Measurements from ENCODE around the gene SSR2.
A peak's percentile ranks its signal among the peaks of the same experiment; 100 is the strongest.
"Not testable (repeated sequence)": the region's sequence is repeated elsewhere in the genome, so short reads cannot be mapped to it uniquely, and the experiment has no call there.

Gene SSR2

DNA sequence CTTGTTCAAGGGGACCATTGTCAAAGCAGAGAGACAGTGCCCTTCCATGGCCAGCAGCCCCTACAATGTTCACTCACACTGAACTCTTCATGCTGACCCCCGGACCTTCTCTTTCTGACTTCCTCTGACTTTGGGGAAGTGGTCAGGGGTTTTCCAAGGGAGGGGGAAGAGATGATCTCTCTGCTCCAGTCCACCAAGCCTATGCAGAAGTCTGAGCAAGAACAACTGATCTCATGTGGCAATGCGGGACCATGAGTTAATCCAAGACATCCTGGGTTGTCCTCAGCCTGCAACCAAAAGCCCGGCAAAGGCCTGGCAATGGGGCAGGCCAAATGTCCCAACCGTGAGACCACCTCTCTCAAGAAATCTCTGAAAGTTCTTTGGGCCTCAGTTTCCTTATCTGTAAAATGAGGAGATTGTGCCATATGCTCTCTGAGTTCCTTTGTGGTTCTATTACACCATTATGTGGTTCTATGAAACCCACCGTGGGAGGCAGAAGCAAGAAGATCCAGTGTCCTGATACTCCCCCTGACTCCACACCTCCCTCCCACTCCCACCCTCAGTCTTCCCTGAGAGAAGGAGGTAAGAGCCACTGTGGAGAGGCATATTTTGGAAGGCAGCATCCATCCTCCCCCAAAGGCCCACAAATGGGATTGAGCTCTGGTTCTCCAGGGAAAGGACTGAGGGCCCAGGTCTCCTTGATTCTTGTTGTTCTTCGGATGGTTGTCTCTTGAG, 30.6 kb downstream of the SSR2 start:
- Histone ChIP-seq H3K9me2 (replicated peaks; ENCODE audit: low read depth, low read length) (no peaks in the 10 kb centered on the region), H3K4me3 (ENCODE audit: low read length, poor library complexity, severe bottlenecking) (no peak overlapping the region), H3K4me2 (ENCODE audit: low read depth, low read length, poor library complexity, severe bottlenecking) (no peak overlapping the region), H3K79me2 (ENCODE audit: insufficient read depth, low read length) (no peaks in the 10 kb centered on the region), H3K36me3 (ENCODE audit: insufficient read depth, low read length) (no peaks in the 10 kb centered on the region), H4K20me1 (ENCODE audit: insufficient read depth, low read length, poor library complexity, severe bottlenecking) (no peaks in the 10 kb centered on the region), H3K9ac (ENCODE audit: low read depth, low read length, poor library complexity, severe bottlenecking) (no peak overlapping the region), H3K9me3 (ENCODE audit: insufficient read depth, low read depth, low read length) (no peaks in the 10 kb centered on the region), H3F3A (ENCODE audit: low read depth) (no peaks in the 10 kb centered on the region), H2AFZ (ENCODE audit: low read length) (no peak overlapping the region), H3K27me3 (ENCODE audit: insufficient read depth, low read length, poor library complexity, severe bottlenecking) (no peaks in the 10 kb centered on the region), H3K4me1 (ENCODE audit: insufficient read depth, low read length, poor library complexity, severe bottlenecking) (peaks cover 5% of the 10 kb centered on the region)
- TF ChIP-seq, protein P1, sequence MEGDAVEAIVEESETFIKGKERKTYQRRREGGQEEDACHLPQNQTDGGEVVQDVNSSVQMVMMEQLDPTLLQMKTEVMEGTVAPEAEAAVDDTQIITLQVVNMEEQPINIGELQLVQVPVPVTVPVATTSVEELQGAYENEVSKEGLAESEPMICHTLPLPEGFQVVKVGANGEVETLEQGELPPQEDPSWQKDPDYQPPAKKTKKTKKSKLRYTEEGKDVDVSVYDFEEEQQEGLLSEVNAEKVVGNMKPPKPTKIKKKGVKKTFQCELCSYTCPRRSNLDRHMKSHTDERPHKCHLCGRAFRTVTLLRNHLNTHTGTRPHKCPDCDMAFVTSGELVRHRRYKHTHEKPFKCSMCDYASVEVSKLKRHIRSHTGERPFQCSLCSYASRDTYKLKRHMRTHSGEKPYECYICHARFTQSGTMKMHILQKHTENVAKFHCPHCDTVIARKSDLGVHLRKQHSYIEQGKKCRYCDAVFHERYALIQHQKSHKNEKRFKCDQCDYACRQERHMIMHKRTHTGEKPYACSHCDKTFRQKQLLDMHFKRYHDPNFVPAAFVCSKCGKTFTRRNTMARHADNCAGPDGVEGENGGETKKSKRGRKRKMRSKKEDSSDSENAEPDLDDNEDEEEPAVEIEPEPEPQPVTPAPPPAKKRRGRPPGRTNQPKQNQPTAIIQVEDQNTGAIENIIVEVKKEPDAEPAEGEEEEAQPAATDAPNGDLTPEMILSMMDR (conservative IDR thresholded peaks at IDR 0.05; ENCODE audit: low read length): no peak

DNA sequence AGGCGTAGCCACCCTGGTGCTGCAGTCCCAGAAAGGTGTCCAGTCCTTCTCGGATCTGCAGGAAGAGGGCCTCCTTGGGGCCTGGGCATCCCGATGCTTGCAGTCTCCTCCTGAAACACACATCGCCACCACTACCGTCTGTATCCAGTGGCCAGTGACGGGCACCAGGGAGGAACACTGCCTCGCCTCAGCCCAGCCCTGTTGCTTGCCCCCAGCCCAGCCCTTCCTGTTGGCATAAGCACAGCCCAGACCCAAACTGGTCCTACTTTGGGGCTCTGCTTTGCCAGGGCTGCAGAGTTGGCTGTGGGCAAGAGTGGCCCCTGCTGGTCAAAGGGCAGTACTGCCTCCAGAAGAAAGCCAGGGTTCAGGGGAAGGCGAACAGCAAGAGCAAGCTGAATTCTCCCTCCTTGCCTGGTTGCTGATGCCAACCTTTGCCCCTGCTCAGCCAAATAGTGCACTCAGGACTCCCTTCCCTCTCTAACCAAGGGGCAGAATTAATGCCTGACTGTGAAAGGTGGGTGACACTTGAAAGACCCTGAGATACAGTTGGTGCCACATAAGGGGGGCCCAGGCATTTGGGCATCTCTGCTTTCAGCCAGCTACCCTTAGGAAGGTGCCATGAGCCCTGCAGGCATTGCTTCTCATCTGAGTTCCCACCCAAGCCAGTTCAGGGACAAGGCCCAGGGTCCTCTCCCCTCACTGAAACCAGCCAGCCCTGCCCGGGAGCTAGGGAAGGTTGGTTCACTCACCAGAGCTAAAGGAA, 31.3 kb downstream of the SSR2 start:
- Histone ChIP-seq H2AFZ (ENCODE audit: low read length) (no peak overlapping the region), H3K4me2 (ENCODE audit: low read depth, low read length, poor library complexity, severe bottlenecking) (no peak overlapping the region), H3K9ac (ENCODE audit: low read depth, low read length, poor library complexity, severe bottlenecking) (no peak overlapping the region), H3K36me3 (ENCODE audit: insufficient read depth, low read length) (no peaks in the 10 kb centered on the region), H3K27me3 (ENCODE audit: insufficient read depth, low read length, poor library complexity, severe bottlenecking) (no peaks in the 10 kb centered on the region), H3K4me3 (ENCODE audit: low read length, poor library complexity, severe bottlenecking) (no peak overlapping the region), H4K20me1 (ENCODE audit: insufficient read depth, low read length, poor library complexity, severe bottlenecking) (no peaks in the 10 kb centered on the region), H3K79me2 (ENCODE audit: insufficient read depth, low read length) (no peaks in the 10 kb centered on the region), H3K9me2 (replicated peaks; ENCODE audit: low read depth, low read length) (no peaks in the 10 kb centered on the region), H3K9me3 (ENCODE audit: insufficient read depth, low read depth, low read length) (no peaks in the 10 kb centered on the region), H3F3A (ENCODE audit: low read depth) (no peaks in the 10 kb centered on the region), H3K4me1 (ENCODE audit: insufficient read depth, low read length, poor library complexity, severe bottlenecking) (peaks cover 5% of the 10 kb centered on the region)
- TF ChIP-seq, protein P1 (conservative IDR thresholded peaks at IDR 0.05; ENCODE audit: low read length): peak; percentile 93
- TF ChIP-seq EZH2phosphoT487 (IDR thresholded peaks at IDR 0.05; ENCODE audit: borderline replicate concordance): no peak

DNA sequence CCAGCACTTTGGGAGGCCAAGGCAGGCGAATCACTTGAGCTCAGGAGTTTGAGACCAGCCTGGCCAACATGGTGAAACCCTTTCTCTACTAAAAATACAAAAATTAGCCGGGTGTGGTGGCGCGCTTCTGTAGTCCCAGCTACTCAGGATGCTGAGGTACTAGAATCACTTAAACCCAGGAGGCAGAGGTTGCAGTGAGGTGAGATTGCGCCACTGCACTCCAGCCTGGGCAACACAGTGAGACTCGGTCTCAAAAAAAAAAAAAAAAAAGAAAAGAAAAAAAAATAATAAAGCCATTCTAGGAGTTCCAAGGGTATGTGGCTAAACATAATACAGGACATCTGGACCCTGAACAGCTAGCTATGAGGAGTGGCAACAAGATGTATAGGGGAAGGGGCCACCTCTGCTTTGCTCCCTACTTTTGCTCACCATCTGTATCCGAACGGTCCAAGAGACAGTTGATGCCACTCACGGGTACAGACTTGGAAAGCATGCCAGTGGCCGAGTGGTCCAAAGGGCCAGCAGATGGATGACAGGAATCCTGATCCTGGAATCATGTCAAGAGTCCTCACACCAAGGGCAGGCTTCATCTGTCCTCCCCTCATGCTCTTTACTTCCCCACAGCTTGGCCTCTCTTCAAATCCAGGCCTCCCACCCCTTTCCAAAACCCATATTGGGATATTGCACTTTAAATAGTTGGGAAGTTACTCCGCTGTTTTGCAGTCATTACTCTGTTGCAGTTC, 35.7 kb downstream of the SSR2 start:
- not testable (repeated sequence) for H3F3A ChIP-seq (ENCODE audit: low read depth); H3K4me3 ChIP-seq (ENCODE audit: low read length, poor library complexity, severe bottlenecking); H3K9ac ChIP-seq (ENCODE audit: low read depth, low read length, poor library complexity, severe bottlenecking); H2AFZ ChIP-seq (ENCODE audit: low read length); H3K36me3 ChIP-seq (ENCODE audit: insufficient read depth, low read length); H3K27me3 ChIP-seq (ENCODE audit: insufficient read depth, low read length, poor library complexity, severe bottlenecking); H3K9me2 ChIP-seq (replicated peaks; ENCODE audit: low read depth, low read length); H3K4me2 ChIP-seq (ENCODE audit: low read depth, low read length, poor library complexity, severe bottlenecking); H3K9me3 ChIP-seq (ENCODE audit: insufficient read depth, low read depth, low read length); H4K20me1 ChIP-seq (ENCODE audit: insufficient read depth, low read length, poor library complexity, severe bottlenecking)
- H3K4me1 ChIP-seq (ENCODE audit: insufficient read depth, low read length, poor library complexity, severe bottlenecking): peaks cover 41% of the 10 kb centered on the region
- peaks cover 11% of the 10 kb centered on the region for H3K79me2 ChIP-seq (ENCODE audit: insufficient read depth, low read length)
